HFF-Myc (cell line): ENCODE data around the gene ZNF275.

ENCODE experiments used
- DNase-seq: peaks from one replicate; pipeline ENCODE4 v3.0.0-alpha.2; 2011; ENCODE audit warnings: low read depth; ENCODE audit errors: extremely low read depth
- H3K4me3 ChIP-seq: replicated peaks from 2 replicates; pipeline ENCODE4 v1.5.1; 2011; ENCODE audit warnings: low read depth, mild to moderate bottlenecking, control low read depth, low read length
- CTCF ChIP-seq: IDR thresholded peaks from 2 replicates; pipeline ENCODE4 v1.5.1; 2012; ENCODE audit warnings: mild to moderate bottlenecking, low read depth, low read length, control low read depth; ENCODE audit errors: missing control alignments

The ZNF275 gene

GRCh38 chrX:153320555-153321184 lies 13.3 kb upstream of the ZNF275 start:
- TF ChIP-seq CTCF, result no peak
- H3K4me3 ChIP-seq, result no peak overlapping the region
- no peak for DNase-seq

GRCh38 chrX:153321381-153322124 lies 12.4 kb upstream of the ZNF275 start, which contains the start of gene PNMA6F:
TSS of gene PNMA6F (minus strand) at chrX:153321767. CDS start at chrX:153320674, 1,093 bp downstream.
- no peak for TF ChIP-seq CTCF
- no peak within 1 kb of the TSS for H3K4me3 ChIP-seq
- DNase-seq, result no peak

- no peak for DNase-seq
- no peak overlapping the region for H3K4me3 ChIP-seq
- TF ChIP-seq CTCF, result no peak
These were observed 6.4 kb upstream of the ZNF275 start for GRCh38 chrX:153327561-153327960.

GRCh38 chrX:153333266-153333665 lies 687 bp upstream of the ZNF275 start:
- no peak for DNase-seq
- H3K4me3 ChIP-seq, result peak overlapping the region; percentile 35
- TF ChIP-seq CTCF, result no peak

GRCh38 chrX:153334654-153335295 lies 822 bp downstream of the ZNF275 start:
- peak overlapping the region; percentile 51 for H3K4me3 ChIP-seq
- no peak for DNase-seq

More at GRCh38 chrX:153334654-153335295, 822 bp downstream of the ZNF275 start:
- TF ChIP-seq CTCF, result no peak
